ENCODE data around the gene POMGNT1. TPM values are rescaled to one million over a fixed set of nuclear protein-coding genes. Genes with fewer than 3 reads are reported as not detected.

Gene POMGNT1
- total and polyA plus RNA-seq, 2 of the 8 experiments (the other 6 are each of a cell fraction or from before 2014, with no cell fraction given) = 28.0 to 40.3 TPM

DNA sequence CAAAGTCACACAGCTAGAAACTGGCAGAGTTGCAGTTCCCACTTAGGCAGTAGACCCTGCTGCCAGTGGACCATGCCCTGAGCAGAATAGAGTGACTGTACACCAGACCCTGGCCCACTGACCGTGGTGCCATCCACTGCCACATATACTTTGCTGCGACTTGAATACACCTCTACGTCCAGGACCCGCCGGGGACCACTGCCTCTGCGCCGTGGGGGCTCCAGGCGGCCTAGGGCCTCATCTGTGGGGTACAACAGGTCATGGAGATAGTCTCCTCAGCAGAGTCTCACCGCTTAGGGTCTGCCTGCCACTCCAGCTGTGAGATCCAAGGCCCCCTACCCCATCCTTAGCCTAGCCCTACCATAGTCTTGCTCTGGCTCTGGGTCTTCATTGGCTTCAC is 1.6 kb downstream of the POMGNT1 start:
- DNase-seq (ENCODE audit: low read depth in 1 of 2, low spot score in 2 of 2) (no peak), FAIRE-seq (no peak)
- Histone ChIP-seq H3K79me1 (ENCODE audit: low read depth, low read length) (no peaks in the 10 kb centered on the region), H2BK15ac (ENCODE audit: low read length) (no peak overlapping the region), H3K4me3 (ENCODE audit: extremely low read depth in 1 of 4, insufficient read depth in 2 of 4, low read depth in 3 of 4, low read length in 4 of 4) (no peak overlapping the region), H3K23ac (ENCODE audit: insufficient read length) (no peak overlapping the region), H4K8ac (ENCODE audit: extremely low read depth, insufficient read depth, low read length) (no peak overlapping the region), H3K4me1 (replicated peaks in 1 of 4; ENCODE audit: control insufficient read depth in 3 of 4, insufficient read depth in 4 of 4, low read length in 3 of 4) (peaks cover 0 to 8% (median 4%) of the 10 kb centered on the region in 4 experiments; a peak in 5 of 7 replicates), H3K27me3 (replicated peaks in 1 of 4; ENCODE audit: control insufficient read depth in 3 of 4, extremely low read depth in 1 of 4, insufficient read depth in 3 of 4, low read length in 3 of 4) (no peaks in the 10 kb centered on the region), H3K4me2 (ENCODE audit: insufficient read depth in 1 of 2, low read depth in 2 of 2, low read length in 2 of 2) (no peak overlapping the region), H3K23me2 (ENCODE audit: low read depth, low read length) (peaks cover 3% of the 10 kb centered on the region; the same call in 1 of the 2 replicates), H2AFZ (ENCODE audit: low read length) (no peak overlapping the region), H3K4ac (replicated peaks; ENCODE audit: insufficient read length, low read depth, low read length) (no peak overlapping the region), H4K91ac (replicated peaks; ENCODE audit: insufficient read length, low read length) (no peak overlapping the region), H3K9ac (replicated peaks in 1 of 4; ENCODE audit: extremely low read depth in 1 of 4, low read depth in 3 of 4, low read length in 3 of 4) (no peak overlapping the region), H3K14ac (ENCODE audit: insufficient read length) (no peak overlapping the region), H3K27ac (ENCODE audit: low read depth, low read length) (no peak overlapping the region), H3K79me2 (ENCODE audit: control insufficient read depth in 1 of 2, insufficient read depth in 2 of 2, low read length in 2 of 2) (no peaks in the 10 kb centered on the region), H2AK5ac (ENCODE audit: low read depth, low read length) (no peak overlapping the region), H2BK20ac (ENCODE audit: low read length) (no peak overlapping the region), H4K5ac (ENCODE audit: insufficient read length, low read depth, low read length) (no peak overlapping the region), H2BK120ac (replicated peaks; ENCODE audit: low read depth, low read length) (no peak overlapping the region), H2BK5ac (ENCODE audit: low read depth, low read length) (no peak overlapping the region), H2BK12ac (ENCODE audit: low read depth, low read length) (no peak overlapping the region), H4K20me1 (replicated peaks in 1 of 2; ENCODE audit: control insufficient read depth in 1 of 2, insufficient read depth in 2 of 2, low read length in 2 of 2) (no peaks in the 10 kb centered on the region), H3K9me3 (ENCODE audit: insufficient read depth in 2 of 2, low read depth in 1 of 2, low read length in 1 of 2) (no peaks in the 10 kb centered on the region), H3K56ac (replicated peaks; ENCODE audit: insufficient read length, low read depth, low read length) (no peak overlapping the region), H3K18ac (ENCODE audit: extremely low read depth, low read length) (no peak overlapping the region), H3K36me3 (ENCODE audit: control insufficient read depth in 2 of 4, insufficient read depth in 4 of 4, low read length in 3 of 4) (peaks cover 0 to 10% (median 8%) of the 10 kb centered on the region in 4 experiments; a peak in 5 of 8 replicates)
- ChIA-PET POLR2A (ENCODE audit: partially characterized antibody) (interaction anchor here (1.2 kb wide), 1 partner anchor 9 kb away, joined by 3 read pairs; no protein-coding TSS in a partner anchor), CTCF (ENCODE audit: partially characterized antibody) (interaction anchor here (1.0 to 5.8 kb wide), 3 partner anchors 13 to 27 kb away, joined by 3 to 35 read pairs (median 13); no protein-coding TSS in a partner anchor)
- WGBS, 2 experiments (ENCODE audit: extremely low coverage in 1 of 2, insufficient coverage in 1 of 2, insufficient read length in 1 of 2, insufficient replicate concordance in 2 of 2, low coverage in 1 of 2, low lambda C conversion rate in 2 of 2, missing lambda C conversion rate in 1 of 2) = 90% methylated on average over 9 of the region's 9 CpGs; no CpG with 5 or more reads in 1 of the 2 experiments
- no peak for TF ChIP-seq KDM4A (IDR thresholded peaks at IDR 0.05; ENCODE audit: low read depth, low read length, severe bottlenecking)
- TF ChIP-seq EP300 (IDR thresholded peaks at IDR 0.05; ENCODE audit: borderline replicate concordance in 1 of 2, low read depth in 2 of 2, low read length in 2 of 2) = no peak
- no peak for TF ChIP-seq CBX8 (IDR thresholded peaks at IDR 0.05; ENCODE audit: borderline replicate concordance, low read depth, low read length)
- TF ChIP-seq, protein P1, sequence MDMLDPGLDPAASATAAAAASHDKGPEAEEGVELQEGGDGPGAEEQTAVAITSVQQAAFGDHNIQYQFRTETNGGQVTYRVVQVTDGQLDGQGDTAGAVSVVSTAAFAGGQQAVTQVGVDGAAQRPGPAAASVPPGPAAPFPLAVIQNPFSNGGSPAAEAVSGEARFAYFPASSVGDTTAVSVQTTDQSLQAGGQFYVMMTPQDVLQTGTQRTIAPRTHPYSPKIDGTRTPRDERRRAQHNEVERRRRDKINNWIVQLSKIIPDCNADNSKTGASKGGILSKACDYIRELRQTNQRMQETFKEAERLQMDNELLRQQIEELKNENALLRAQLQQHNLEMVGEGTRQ (IDR thresholded peaks at IDR 0.05; ENCODE audit: low read length) = no peak
- TF ChIP-seq CBX5 (IDR thresholded peaks at IDR 0.05; ENCODE audit: low read depth, low read length) = no peak
- TF ChIP-seq POLR2A (IDR thresholded peaks at IDR 0.05; ENCODE audit: control extremely low read depth in 1 of 2, low read depth in 2 of 2, low read length in 2 of 2) = no peak
- TF ChIP-seq HDAC6 (IDR thresholded peaks at IDR 0.05; ENCODE audit: low read depth, low read length) = no peak
- TF ChIP-seq CEBPB (IDR thresholded peaks at IDR 0.05; ENCODE audit: low read depth, low read length) = no peak
- TF ChIP-seq SP4 (IDR thresholded peaks at IDR 0.05; ENCODE audit: low read length) = no peak
- no peak for TF ChIP-seq CHD2 (IDR thresholded peaks at IDR 0.05; ENCODE audit: low read length)
- no peak for TF ChIP-seq POLR2AphosphoS5 (IDR thresholded peaks at IDR 0.05; ENCODE audit: low read depth, low read length)
- no peak for TF ChIP-seq HDAC2 (IDR thresholded peaks at IDR 0.05; ENCODE audit: borderline replicate concordance in 1 of 2, low read depth in 2 of 2, low read length in 2 of 2)
